Sigmoid colon (tissue), 7 donors: ENCODE results near the gene ACTR2. TPM values are rescaled to one million over a fixed set of nuclear protein-coding genes. Genes with fewer than 3 reads are reported as not detected.

Experiments
- DNase-seq: peaks from one replicate; pipeline ENCODE4 v3.0.0-alpha.2; 2019
- H3K27ac ChIP-seq, 4 donors: fragments of 200-600 bp; sonication (generic); one replicate each; pipeline ENCODE4 v1.5.1; 2016 to 2019; ENCODE audit warnings: mild to moderate bottlenecking in 1 of 4
- H3K27me3 ChIP-seq, 3 donors: fragments of 200-600 bp; sonication (generic); one replicate each; pipeline ENCODE4 v1.5.1; 2019; ENCODE audit warnings: mild to moderate bottlenecking in 1 of 3
- H3K36me3 ChIP-seq, 4 donors: fragments of 200-600 bp; sonication (generic); one replicate each; pipeline ENCODE4 v1.5.1; 2016 to 2019
- H3K4me1 ChIP-seq, 4 donors: fragments of 200-600 bp; sonication (generic); one replicate each; pipeline ENCODE4 v1.5.1; 2017 to 2019
- H3K4me3 ChIP-seq, 4 donors: fragments of 200-600 bp; sonication (generic); one replicate each; pipeline ENCODE4 v1.5.1; 2017 to 2019; ENCODE audit warnings: mild to moderate bottlenecking in 2 of 4, moderate library complexity in 1 of 4
- H3K9me3 ChIP-seq, 4 donors: fragments of 200-600 bp in 3 of 4; sonication (generic) in 3 of 4; one replicate each; pipeline versions ENCODE4 v1.5.1 to v1.6.1; 2013 to 2019
- EP300 ChIP-seq, 4 donors: sonication (generic); formaldehyde crosslinking; IDR thresholded peaks; one replicate each; pipeline ENCODE4 v1.6.1; 2017; ENCODE audit warnings: antibody characterized with exemption in 4 of 4
- POLR2A ChIP-seq, 2 donors: fragments of 450-650 bp; IDR thresholded peaks; one replicate each; pipeline ENCODE4 v1.6.1; 2016; ENCODE audit warnings: antibody characterized with exemption in 2 of 2, mild to moderate bottlenecking in 2 of 2, moderate library complexity in 2 of 2
- POLR2AphosphoS5 ChIP-seq, 4 donors: sonication (generic); formaldehyde crosslinking; IDR thresholded peaks; one replicate each; pipeline ENCODE4 v1.6.1; 2017; ENCODE audit warnings: antibody characterized with exemption in 4 of 4
- WGBS, 2 donors: extraction: QIAGEN DNeasy Blood & Tissue Kit; methylation state at CpG; one replicate each; pipeline ENCODE4 v1.1.7; 2013; 5-methylcytosine and 5-hydroxymethylcytosine counted together
- intact Hi-C: fragments of 100-400 bp; cut with DNase I; formaldehyde crosslinking; loops from one replicate; pipeline ENCODE4 v1.15.1; 2023
- polyA plus RNA-seq, 3 donors: library from polyadenylated mRNA; stranded (reverse); fragments of 200-250 nt; gene quantifications; one replicate each; pipeline ENCODE4 v1.2.3, GENCODE V29; 2013
- total RNA-seq, 4 donors: library from RNA; depleted of rRNA; stranded (reverse); fragments of >200 nt; gene quantifications; one replicate each; pipeline ENCODE4 v1.1.0, GENCODE V29; 2016
- TF ChIP-seq, protein P1 (sequence below), 4 experiments: fragments of 450-650 bp in 3 of 4; fragments of 200-600 bp in 1 of 4; IDR thresholded peaks; one replicate each; pipeline ENCODE4 v1.5.1; 2016 to 2019; ENCODE audit warnings: antibody characterized with exemption in 4 of 4, mild to moderate bottlenecking in 3 of 4, moderate library complexity in 2 of 4
- donor health status: healthy with polysubstance abuse.
- donor health status: Bipolar disorder and iron deficiency.
- donor health status: healthy.

Gene ACTR2
- total and polyA plus RNA-seq, 7 donors: 70.9 to 171 (median 98.1) TPM

DNA sequence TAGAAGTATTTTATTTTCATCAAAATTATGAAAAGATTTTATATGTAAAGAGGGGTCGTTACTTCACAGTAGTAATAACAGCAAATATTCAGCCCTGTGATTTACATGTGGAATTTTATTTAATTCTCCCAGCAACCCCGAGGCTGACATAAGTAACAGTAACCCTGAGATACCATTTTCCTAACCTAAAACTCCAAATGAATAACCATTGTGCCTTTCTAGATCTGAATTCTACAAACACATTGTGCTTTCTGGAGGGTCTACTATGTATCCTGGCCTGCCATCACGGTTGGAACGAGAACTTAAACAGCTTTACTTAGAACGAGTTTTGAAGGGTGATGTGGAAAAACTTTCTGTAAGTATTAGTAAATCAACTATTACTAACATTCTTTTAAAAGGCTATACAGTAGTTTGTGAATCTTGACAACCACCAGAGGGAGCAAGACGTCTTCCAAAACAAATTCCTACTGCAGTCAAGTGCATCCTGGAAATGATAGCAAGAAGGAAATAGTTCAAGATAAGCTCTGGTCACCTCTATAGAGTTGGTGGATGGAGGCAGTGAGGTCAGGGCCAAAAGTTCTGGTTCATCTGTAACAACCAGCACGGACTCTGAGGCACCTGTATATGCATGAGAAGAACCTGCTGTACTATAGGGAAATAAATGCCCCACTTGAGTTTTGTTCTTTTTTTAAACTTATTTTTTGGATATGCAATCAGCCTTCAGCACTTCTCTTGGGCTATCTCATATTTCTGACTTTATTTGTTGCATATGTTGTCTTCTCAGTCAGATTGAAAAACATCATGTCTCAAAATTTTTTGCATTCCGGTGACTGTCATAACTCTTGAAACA lies 37.4 kb downstream of the ACTR2 start:
- DNase-seq: no peak
- WGBS, 2 donors: 45 to 60% methylated on average over 8 of the region's 8 CpGs
- Histone ChIP-seq H3K4me3 (no peak overlapping the region), H3K27me3 (no peaks in the 10 kb centered on the region), H3K36me3 (peaks cover 0 to 31% (median 9%) of the 10 kb centered on the region in 4 donors), H3K4me1 (peaks cover 0 to 3% (median 0%) of the 10 kb centered on the region in 4 donors), H3K9me3 (no peaks in the 10 kb centered on the region), H3K27ac (no peak overlapping the region)
- intact Hi-C loops: loop anchor here (1.0 to 5.0 kb wide), 3 partner anchors 170 to 307 kb away; no protein-coding TSS in a partner anchor
- TF ChIP-seq POLR2A (IDR thresholded peaks at IDR 0.05) (no peak), POLR2AphosphoS5 (IDR thresholded peaks at IDR 0.05) (no peak), EP300 (IDR thresholded peaks at IDR 0.05) (no peak)
- TF ChIP-seq, protein P1, sequence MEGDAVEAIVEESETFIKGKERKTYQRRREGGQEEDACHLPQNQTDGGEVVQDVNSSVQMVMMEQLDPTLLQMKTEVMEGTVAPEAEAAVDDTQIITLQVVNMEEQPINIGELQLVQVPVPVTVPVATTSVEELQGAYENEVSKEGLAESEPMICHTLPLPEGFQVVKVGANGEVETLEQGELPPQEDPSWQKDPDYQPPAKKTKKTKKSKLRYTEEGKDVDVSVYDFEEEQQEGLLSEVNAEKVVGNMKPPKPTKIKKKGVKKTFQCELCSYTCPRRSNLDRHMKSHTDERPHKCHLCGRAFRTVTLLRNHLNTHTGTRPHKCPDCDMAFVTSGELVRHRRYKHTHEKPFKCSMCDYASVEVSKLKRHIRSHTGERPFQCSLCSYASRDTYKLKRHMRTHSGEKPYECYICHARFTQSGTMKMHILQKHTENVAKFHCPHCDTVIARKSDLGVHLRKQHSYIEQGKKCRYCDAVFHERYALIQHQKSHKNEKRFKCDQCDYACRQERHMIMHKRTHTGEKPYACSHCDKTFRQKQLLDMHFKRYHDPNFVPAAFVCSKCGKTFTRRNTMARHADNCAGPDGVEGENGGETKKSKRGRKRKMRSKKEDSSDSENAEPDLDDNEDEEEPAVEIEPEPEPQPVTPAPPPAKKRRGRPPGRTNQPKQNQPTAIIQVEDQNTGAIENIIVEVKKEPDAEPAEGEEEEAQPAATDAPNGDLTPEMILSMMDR (IDR thresholded peaks at IDR 0.05): peak; percentile 39 to 76 (median 64)

DNA sequence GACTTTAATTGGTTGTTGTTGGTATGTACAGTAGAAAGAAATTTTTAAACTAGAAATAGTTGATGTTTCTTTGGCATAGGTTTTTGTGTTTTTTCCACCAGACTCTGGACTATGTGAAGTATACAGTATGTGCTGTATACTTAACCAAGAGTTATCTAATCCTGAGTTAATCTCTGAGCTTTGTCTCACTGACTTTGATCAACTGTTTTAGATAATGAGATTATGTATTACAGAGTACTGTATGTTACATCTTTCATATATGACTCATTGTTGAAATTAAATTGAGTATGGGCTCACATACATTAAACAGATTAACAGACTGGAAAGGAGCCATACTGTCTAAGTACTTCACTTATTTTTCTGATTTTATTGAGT lies 38.0 kb downstream of the ACTR2 start:
- H3K36me3 ChIP-seq: peaks cover 0 to 31% (median 9%) of the 10 kb centered on the region in 4 donors
- H3K9me3 ChIP-seq: no peaks in the 10 kb centered on the region
- H3K27ac ChIP-seq: no peak overlapping the region
- TF ChIP-seq EP300 (IDR thresholded peaks at IDR 0.05) (no peak), POLR2AphosphoS5 (IDR thresholded peaks at IDR 0.05) (no peak), POLR2A (IDR thresholded peaks at IDR 0.05) (no peak)
- TF ChIP-seq, protein P1 (IDR thresholded peaks at IDR 0.05): no peak
- intact Hi-C loops: loop anchor here (1.0 to 5.0 kb wide), 3 partner anchors 169 to 307 kb away; no protein-coding TSS in a partner anchor
- DNase-seq: no peak
- no peaks in the 10 kb centered on the region for H3K27me3 ChIP-seq
- peaks cover 0 to 3% (median 0%) of the 10 kb centered on the region in 4 donors for H3K4me1 ChIP-seq
- H3K4me3 ChIP-seq: no peak overlapping the region

DNA sequence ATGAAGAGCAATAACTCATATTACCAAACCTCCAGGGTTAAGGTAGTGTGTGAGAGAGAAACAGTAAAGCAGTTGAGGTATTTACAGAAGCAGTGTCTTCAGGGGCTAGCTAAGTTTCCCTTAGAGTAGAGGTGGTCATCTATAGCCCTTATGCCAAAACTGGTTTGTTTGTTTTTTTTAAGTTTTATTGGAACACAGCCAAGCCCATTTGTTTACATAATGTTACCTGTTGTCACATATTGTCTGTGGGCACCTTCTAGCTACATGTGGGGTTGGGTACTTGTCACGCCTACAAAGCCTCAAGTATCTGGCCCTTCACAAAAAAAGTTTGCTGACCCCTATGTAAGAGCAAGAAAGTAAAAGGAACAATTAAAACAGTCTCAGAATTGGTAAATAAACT lies 39.4 kb downstream of the ACTR2 start:
- H3K36me3 ChIP-seq: peaks cover 0 to 32% (median 5%) of the 10 kb centered on the region in 4 donors
- no peak overlapping the region for H3K4me3 ChIP-seq
- no peak overlapping the region for H3K27ac ChIP-seq
- intact Hi-C loops: loop anchor here (5.0 kb wide), 1 partner anchor 305 kb away; no protein-coding TSS in a partner anchor
- H3K4me1 ChIP-seq: peaks cover 0 to 3% (median 0%) of the 10 kb centered on the region in 4 donors
- no peaks in the 10 kb centered on the region for H3K9me3 ChIP-seq
- TF ChIP-seq, protein P1 (IDR thresholded peaks at IDR 0.05): no peak
- TF ChIP-seq POLR2AphosphoS5 (IDR thresholded peaks at IDR 0.05) (no peak), EP300 (IDR thresholded peaks at IDR 0.05) (no peak), POLR2A (IDR thresholded peaks at IDR 0.05) (no peak)
- no peak for DNase-seq
- 91 to 92% methylated on average over 1 of the region's 1 CpG for WGBS, 2 donors
- no peaks in the 10 kb centered on the region for H3K27me3 ChIP-seq

DNA sequence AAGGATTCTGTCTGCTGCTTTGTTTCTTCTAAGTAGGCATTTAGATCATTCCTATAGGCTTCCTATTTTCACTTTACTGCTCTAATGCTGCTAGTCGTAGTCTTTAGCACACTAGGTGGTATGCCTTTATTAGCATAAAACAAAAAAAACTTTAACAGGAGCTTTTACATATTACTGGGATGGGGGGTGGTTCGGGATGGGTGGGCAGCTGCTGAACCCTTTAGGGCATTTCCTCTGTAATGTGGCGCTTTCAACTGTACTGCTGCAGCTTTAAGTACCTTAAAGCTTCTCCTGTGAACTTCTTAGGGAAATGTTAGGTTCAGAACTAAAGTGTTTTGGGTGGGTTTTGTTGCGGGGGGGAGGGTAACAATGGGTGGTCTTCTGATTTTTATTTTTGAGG lies 41.3 kb downstream of the ACTR2 start:
- Histone ChIP-seq H3K27ac (no peak overlapping the region), H3K27me3 (no peaks in the 10 kb centered on the region), H3K4me1 (peaks cover 0 to 3% (median 0%) of the 10 kb centered on the region in 4 donors), H3K9me3 (no peaks in the 10 kb centered on the region), H3K4me3 (no peak overlapping the region), H3K36me3 (peaks cover 0 to 44% (median 6%) of the 10 kb centered on the region in 4 donors)
- no peak for TF ChIP-seq POLR2AphosphoS5 (IDR thresholded peaks at IDR 0.05)
- no peak for TF ChIP-seq POLR2A (IDR thresholded peaks at IDR 0.05)
- no peak for TF ChIP-seq EP300 (IDR thresholded peaks at IDR 0.05)
- TF ChIP-seq, protein P1 (IDR thresholded peaks at IDR 0.05): no peak
- no peak for DNase-seq
- 84 to 87% methylated on average over 4 of the region's 4 CpGs for WGBS, 2 donors
- intact Hi-C loops: loop anchor here (5.0 kb wide), 1 partner anchor 303 kb away; no protein-coding TSS in a partner anchor
